Smooth muscle cell (in vitro differentiated cells): ENCODE data around the gene ZNF320. TPM values are rescaled to one million over a fixed set of nuclear protein-coding genes. Genes with fewer than 3 reads are reported as not detected.
"Not testable (repeated sequence)": the region's sequence is repeated elsewhere in the genome, so short reads cannot be mapped to it uniquely, and the experiment has no call there.

Experiments
- DNase-seq: peaks from one replicate; lab custom pipeline; 2025; ENCODE audit not compliant: unreplicated experiment; lab: John Stamatoyannopoulos, UW
- H2AFZ ChIP-seq: fragments of 200-600 bp; sonication (generic); 2 replicates; pipeline ENCODE4 v1.6.0; 2016; ENCODE audit warnings: antibody characterized with exemption, low read depth, mild to moderate bottlenecking
- H3F3A ChIP-seq: fragments of 200-600 bp; sonication (generic); 2 replicates; pipeline ENCODE4 v1.6.0; 2017; ENCODE audit warnings: antibody characterized with exemption, low read depth
- H3K27ac ChIP-seq: fragments of 200-600 bp; sonication (generic); 2 replicates; pipeline ENCODE4 v1.5.1; 2016; ENCODE audit warnings: low read depth, mild to moderate bottlenecking
- H3K27me3 ChIP-seq: fragments of 200-600 bp; sonication (generic); 2 replicates; pipeline ENCODE4 v1.6.1; 2016; ENCODE audit warnings: low read depth, mild to moderate bottlenecking
- H3K36me3 ChIP-seq: fragments of 200-600 bp; sonication (generic); 2 replicates; pipeline ENCODE4 v1.5.1; 2016; ENCODE audit warnings: low read depth
- H3K4me1 ChIP-seq: fragments of 200-600 bp; sonication (generic); 2 replicates; pipeline ENCODE4 v1.5.1; 2016; ENCODE audit warnings: low read depth
- H3K4me2 ChIP-seq: fragments of 200-600 bp; sonication (generic); 2 replicates; pipeline ENCODE4 v1.6.0; 2016; ENCODE audit warnings: mild to moderate bottlenecking
- H3K4me3 ChIP-seq: fragments of 200-600 bp; sonication (generic); 2 replicates; pipeline ENCODE4 v1.5.1; 2016; ENCODE audit warnings: mild to moderate bottlenecking
- H3K79me2 ChIP-seq: fragments of 200-600 bp; sonication (generic); 2 replicates; pipeline ENCODE4 v1.6.0; 2016; ENCODE audit warnings: low read depth, mild to moderate bottlenecking
- H3K9ac ChIP-seq: fragments of 200-600 bp; sonication (generic); 2 replicates; pipeline ENCODE4 v1.6.0; 2016; ENCODE audit warnings: low read depth
- H3K9me3 ChIP-seq: fragments of 200-600 bp; sonication (generic); replicated peaks from 2 replicates; pipeline ENCODE4 v1.5.1; 2016; ENCODE audit warnings: low read depth
- H4K20me1 ChIP-seq: fragments of 200-600 bp; sonication (generic); 2 replicates; pipeline ENCODE4 v1.6.0; 2016; ENCODE audit warnings: low read depth
- CTCF ChIP-seq: fragments of 200-600 bp; sonication (generic); IDR thresholded peaks from 2 replicates; pipeline ENCODE4 v1.5.1; 2017; ENCODE audit warnings: borderline replicate concordance, mild to moderate bottlenecking, antibody characterized with exemption; ENCODE audit not compliant: insufficient read depth, poor library complexity, severe bottlenecking
- WGBS: methylation state at CpG from one replicate; pipeline ENCODE4 v1.1.7; 2016; ENCODE audit warnings: low lambda C conversion rate; 5-methylcytosine and 5-hydroxymethylcytosine counted together
- polyA plus RNA-seq: library from polyadenylated mRNA; unstranded; fragments of >200 nt; fragmentation: Nextera tagmentation; extraction: Ambion mirVana; gene quantifications from 2 replicates; pipeline ENCODE4 v1.2.1, GENCODE V29; 2016
- small RNA-seq: library from RNA; depleted of rRNA; stranded (forward); fragments of <200 nt; gene quantifications from one replicate; pipeline ENCODE3, GENCODE V24; 2014
- total RNA-seq: library from RNA; depleted of rRNA; stranded (reverse); fragments of >200 nt; gene quantifications from 2 replicates; pipeline ENCODE4 v1.2.3, GENCODE V29; 2014

Gene ZNF320
- total and polyA plus RNA-seq, 2 experiments from 2014 or later = 6.2 to 14.7 TPM

GRCh38 chr19:52871466-52871865 lies 26.0 kb downstream of the ZNF320 start:
- TF ChIP-seq CTCF = no peak
- DNase-seq = no peak
- no peaks in the 10 kb centered on the region for H3K9me3 ChIP-seq
- H2AFZ ChIP-seq = no peak overlapping the region
- WGBS = 87% methylated on average over 3 of the region's 3 CpGs
- H3F3A ChIP-seq = no peaks in the 10 kb centered on the region
- no peak overlapping the region for H3K9ac ChIP-seq
- H3K27me3 ChIP-seq = no peaks in the 10 kb centered on the region
- H3K79me2 ChIP-seq = no peaks in the 10 kb centered on the region
- H3K27ac ChIP-seq = no peak overlapping the region
- no peak overlapping the region for H3K4me3 ChIP-seq
- no peaks in the 10 kb centered on the region for H3K4me1 ChIP-seq
- H4K20me1 ChIP-seq = no peaks in the 10 kb centered on the region
- H3K36me3 ChIP-seq = no peaks in the 10 kb centered on the region
- H3K4me2 ChIP-seq = no peak overlapping the region

- not testable (repeated sequence) for H3K4me2 ChIP-seq, H2AFZ ChIP-seq, H3K9me3 ChIP-seq, H3K4me1 ChIP-seq, H4K20me1 ChIP-seq, DNase-seq, H3K27ac ChIP-seq, H3F3A ChIP-seq, H3K4me3 ChIP-seq, H3K36me3 ChIP-seq, H3K9ac ChIP-seq, H3K79me2 ChIP-seq, H3K27me3 ChIP-seq
- WGBS = 82% methylated on average over 11 of the region's 11 CpGs
These were observed 29.4 kb downstream of the ZNF320 start for GRCh38 chr19:52868031-52868430.

DNA sequence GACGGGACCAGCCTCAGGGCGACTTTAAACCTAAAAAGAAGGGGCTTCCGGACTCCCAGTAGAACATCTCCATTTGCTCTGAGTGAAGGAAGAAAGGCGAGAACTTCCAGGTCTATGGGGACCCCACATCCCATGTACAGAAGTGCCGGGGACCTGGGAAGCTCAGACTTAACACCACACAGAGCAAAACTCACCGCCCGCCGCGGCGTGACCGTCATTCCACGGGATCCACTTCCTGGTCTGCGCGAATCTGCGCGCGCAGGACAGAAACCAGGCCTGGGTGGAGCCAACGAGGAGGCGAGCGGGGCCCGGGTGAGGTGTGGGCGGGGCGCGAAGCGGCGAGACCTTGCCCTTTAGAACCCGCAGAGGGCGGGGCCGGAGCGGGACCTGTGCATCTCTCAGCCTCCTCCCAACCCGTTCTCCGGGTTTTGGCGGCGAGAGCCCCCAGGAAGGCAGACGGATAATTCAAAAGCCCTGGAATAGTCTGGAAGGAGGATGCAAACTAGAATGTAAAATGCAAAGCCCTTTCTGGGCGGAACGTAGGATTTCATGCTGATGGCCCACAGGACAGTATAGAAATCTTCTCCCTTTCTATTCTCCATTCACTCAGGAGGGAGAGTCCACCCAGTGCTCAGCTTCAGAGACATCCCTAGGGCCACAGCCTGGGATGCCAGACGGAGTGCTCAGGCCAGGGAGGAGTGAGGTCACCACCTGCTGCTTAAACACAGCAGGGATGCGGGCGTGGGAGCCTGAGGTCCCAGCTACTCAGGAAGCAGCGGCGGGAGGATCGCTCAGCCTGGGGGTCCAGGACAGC lies 39.9 kb downstream of the ZNF320 start, which contains the start of gene ZNF468:
ZNF468 (minus strand) TSS at position 242 of the 814 bp plus-strand sequence. CDS start 3,347 bp downstream, outside the sequence.
- WGBS = 4% methylated on average over 42 of the region's 43 CpGs
- peak; percentile 53 for DNase-seq
- Histone ChIP-seq H2AFZ (peak within 1 kb of the TSS; percentile 70), H3K4me3 (peak within 1 kb of the TSS; percentile 74), H3K9ac (peak within 1 kb of the TSS; percentile 82), H3K27ac (peak within 1 kb of the TSS; percentile 85), H3K4me2 (peak within 1 kb of the TSS; percentile 96)
- H4K20me1 ChIP-seq, H3K36me3 ChIP-seq, H3K79me2 ChIP-seq, H3K9me3 ChIP-seq, H3K27me3 ChIP-seq, H3K4me1 ChIP-seq, H3F3A ChIP-seq: not testable (repeated sequence)

GRCh38 chr19:52856540-52857377 lies 40.7 kb downstream of the ZNF320 start:
- not testable (repeated sequence) for DNase-seq, H3K36me3 ChIP-seq, H3K27me3 ChIP-seq, H3F3A ChIP-seq, H3K4me1 ChIP-seq, H3K79me2 ChIP-seq, H4K20me1 ChIP-seq, H3K9me3 ChIP-seq
- H2AFZ ChIP-seq = peak overlapping the region; percentile 70
- H3K27ac ChIP-seq = peak overlapping the region; percentile 85
- H3K4me3 ChIP-seq = peak overlapping the region; percentile 74
- WGBS = 3% methylated on average over 26 of the region's 31 CpGs
- H3K4me2 ChIP-seq = peak overlapping the region; percentile 96
- peak overlapping the region; percentile 82 for H3K9ac ChIP-seq

Small RNAs within 50 kb of the gene (small RNA-seq; reads per million reads assigned to genes)
- gene ZNF320 = 3.5 reads per million, percentile 56 among the genes with 10 or more reads in this experiment

Other genes starting within 250 kb of the ZNF320 start
- 15.3 and 19.0 TPM in 2 replicates for gene ZNF611, start 162.6 kb downstream of the ZNF320 start, total RNA-seq
- 7.7 and 10.1 TPM in 2 replicates for gene ZNF611, start 162.6 kb downstream of the ZNF320 start, polyA plus RNA-seq
- gene ZNF600, start 110.8 kb downstream of the ZNF320 start, total RNA-seq = 7.1 and 14.8 TPM in 2 replicates
- gene ZNF600, start 110.8 kb downstream of the ZNF320 start, polyA plus RNA-seq = 3.6 and 8.8 TPM in 2 replicates
- gene ZNF28, start 76.0 kb downstream of the ZNF320 start, total RNA-seq = 15.6 TPM in 2 replicates
- 10.7 and 14.3 TPM in 2 replicates for gene ZNF28, start 76.0 kb downstream of the ZNF320 start, polyA plus RNA-seq
- 18.9 and 23.4 TPM in 2 replicates for gene ZNF468, start 40.0 kb downstream of the ZNF320 start, total RNA-seq
- 8.8 and 14.8 TPM in 2 replicates for gene ZNF468, start 40.0 kb downstream of the ZNF320 start, polyA plus RNA-seq
- gene ZNF888, start 25.8 kb upstream of the ZNF320 start, total RNA-seq = 8.6 and 11.9 TPM in 2 replicates
- 1.6 and 4.2 TPM in 2 replicates for gene ZNF888, start 25.8 kb upstream of the ZNF320 start, polyA plus RNA-seq
- gene ZNF816, start 65.2 kb upstream of the ZNF320 start, total RNA-seq = 9.2 and 17.9 TPM in 2 replicates
- gene ZNF816, start 65.2 kb upstream of the ZNF320 start, polyA plus RNA-seq = 5.6 and 9.1 TPM in 2 replicates
- 0.09 and 0.27 TPM in 2 replicates for gene ERVV-1, start 116.3 kb upstream of the ZNF320 start, total RNA-seq
- gene ERVV-1, start 116.3 kb upstream of the ZNF320 start, polyA plus RNA-seq = 0.21 TPM in 1 of 2 replicates, not detected in the other
- gene ERVV-2, start 147.1 kb upstream of the ZNF320 start, total RNA-seq = 0.09 TPM in 2 replicates
- gene ERVV-2, start 147.1 kb upstream of the ZNF320 start, polyA plus RNA-seq = not detected in 2 replicates
- 36.0 and 37.8 TPM in 2 replicates for gene ZNF160, start 205.8 kb upstream of the ZNF320 start, total RNA-seq
- 18.5 and 22.3 TPM in 2 replicates for gene ZNF160, start 205.8 kb upstream of the ZNF320 start, polyA plus RNA-seq
- gene ZNF415, start 235.3 kb upstream of the ZNF320 start, total RNA-seq = 14.8 and 48.7 TPM in 2 replicates
- 6.7 and 12.4 TPM in 2 replicates for gene ZNF415, start 235.3 kb upstream of the ZNF320 start, polyA plus RNA-seq